ENCODE data around the gene IREB2.
A peak's percentile ranks its signal among the peaks of the same experiment; 100 is the strongest.
"Not testable (repeated sequence)": the region's sequence is repeated elsewhere in the genome, so short reads cannot be mapped to it uniquely, and the experiment has no call there.

The IREB2 gene

GRCh38 chr15:78437762-78438618 is at the start of gene IREB2:
Gene IREB2, plus strand, starts transcription at chr15:78438216. Its CDS starts 122 bp downstream, at chr15:78438338.
- DNase-seq (ENCODE audit: low read depth in 2 of 2, low spot score in 1 of 2), result peak; percentile 91 to 94

DNA sequence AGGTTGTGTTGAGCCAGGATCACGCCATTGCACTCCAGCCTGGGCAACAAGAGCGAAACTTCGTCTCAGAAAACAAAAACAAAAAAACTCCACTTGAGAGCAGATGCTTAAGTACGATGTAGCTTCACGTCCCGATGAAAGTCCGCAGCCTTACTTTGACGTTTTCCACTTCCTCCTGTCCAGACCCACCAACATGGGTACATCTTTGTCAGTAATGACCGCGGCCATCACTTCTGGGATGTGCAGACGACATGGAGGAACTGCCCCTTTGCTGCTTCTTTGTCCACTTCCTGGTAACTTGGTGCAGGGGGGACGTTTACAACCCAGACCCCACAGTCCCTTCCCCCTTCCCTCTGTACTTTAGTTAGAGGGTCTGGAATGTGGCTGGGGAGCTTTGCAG is 49.2 kb upstream of the IREB2 start:
- DNase-seq (ENCODE audit: low read depth in 2 of 2, low spot score in 1 of 2), result no peak

GRCh38 chr15:78389322-78389721 is 48.7 kb upstream of the IREB2 start:
- DNase-seq (ENCODE audit: low read depth in 2 of 2, low spot score in 1 of 2), result no peak

GRCh38 chr15:78389738-78390137 is 48.3 kb upstream of the IREB2 start:
- no peak for DNase-seq (ENCODE audit: low read depth in 2 of 2, low spot score in 1 of 2)

GRCh38 chr15:78390242-78390641 is 47.8 kb upstream of the IREB2 start:
- no peak for DNase-seq (ENCODE audit: low read depth in 2 of 2, low spot score in 1 of 2)

GRCh38 chr15:78390826-78391225 is 47.2 kb upstream of the IREB2 start:
- DNase-seq (ENCODE audit: low read depth in 2 of 2, low spot score in 1 of 2), result no peak

GRCh38 chr15:78391781-78392180 is 46.2 kb upstream of the IREB2 start:
- no peak for DNase-seq (ENCODE audit: low read depth in 2 of 2, low spot score in 1 of 2)

DNA sequence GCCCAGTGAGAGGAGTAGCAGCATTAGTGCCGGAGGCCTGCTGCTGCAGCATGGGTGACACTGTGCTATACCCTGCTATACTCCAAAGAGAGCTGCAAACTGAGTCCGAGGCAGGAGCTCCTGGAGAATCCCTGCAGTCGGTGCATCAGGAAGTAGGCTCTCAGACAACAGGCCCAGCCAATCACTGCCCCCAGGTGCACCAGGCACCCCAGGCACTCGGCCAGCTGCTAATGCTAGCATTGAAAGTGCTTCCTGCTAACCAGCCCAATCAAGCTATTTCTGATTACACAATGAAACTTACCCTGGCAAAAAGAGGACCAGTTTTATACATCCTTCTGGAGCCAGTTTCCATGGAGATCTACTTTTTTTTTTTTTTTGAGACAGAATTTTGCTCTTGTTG is 45.6 kb upstream of the IREB2 start:
- no peak for DNase-seq (ENCODE audit: low read depth in 2 of 2, low spot score in 1 of 2)

GRCh38 chr15:78393137-78393536 is 44.9 kb upstream of the IREB2 start:
- DNase-seq (ENCODE audit: low read depth in 2 of 2, low spot score in 1 of 2), result no peak

DNA sequence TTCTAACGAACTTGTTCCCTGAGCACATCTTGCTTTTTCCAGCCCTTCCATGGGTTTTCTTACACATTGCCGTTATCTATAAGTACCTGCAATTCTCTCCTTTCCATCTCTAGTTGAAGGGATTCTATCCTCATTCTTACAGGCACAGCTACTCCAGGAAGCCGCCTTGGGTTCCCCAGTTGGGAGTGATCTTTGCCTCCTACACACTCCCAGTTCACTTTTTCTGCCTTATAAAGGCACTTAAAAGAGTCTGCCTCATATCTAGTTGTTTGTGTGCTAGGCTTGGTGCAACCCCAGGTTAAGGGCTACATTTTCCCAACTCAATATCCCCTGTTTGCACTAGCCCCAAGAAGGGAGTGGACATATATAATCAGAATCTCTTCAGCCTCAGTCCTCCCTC is 44.0 kb upstream of the IREB2 start:
- DNase-seq (ENCODE audit: low read depth in 2 of 2, low spot score in 1 of 2), result no peak

GRCh38 chr15:78394981-78395616 is 42.9 kb upstream of the IREB2 start:
- DNase-seq (ENCODE audit: low read depth in 2 of 2, low spot score in 1 of 2), result no peak

DNA sequence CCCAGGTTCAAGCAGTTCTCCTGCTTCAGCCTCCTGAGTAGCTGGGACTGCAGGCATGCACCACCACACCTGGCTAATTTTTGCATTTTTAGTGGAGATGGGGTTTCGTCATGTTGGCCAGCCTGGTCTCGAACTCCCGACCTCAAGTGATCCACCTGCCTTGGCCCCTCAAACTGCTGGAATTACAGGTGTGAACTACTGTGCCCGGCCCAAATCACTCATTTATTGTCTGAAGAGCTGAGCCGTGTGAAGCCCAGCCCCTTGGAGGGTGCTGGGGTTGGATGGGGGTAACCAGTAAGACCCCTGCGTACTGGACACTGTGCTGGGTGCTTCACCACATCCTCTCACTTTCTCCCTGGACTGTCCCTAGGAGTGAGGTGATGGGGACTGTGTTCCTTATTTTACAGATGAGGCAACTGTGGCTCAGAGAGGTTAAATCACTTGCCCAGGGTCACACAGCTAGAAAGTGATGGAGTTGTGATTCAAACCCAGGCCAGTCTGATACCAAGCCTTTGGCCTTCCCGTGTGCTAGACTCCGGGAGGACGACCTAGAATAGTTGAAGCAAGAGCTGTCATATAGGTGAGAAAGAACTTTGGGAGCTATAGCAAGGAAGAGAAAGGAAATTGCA is 41.7 kb upstream of the IREB2 start:
- DNase-seq (ENCODE audit: low read depth in 2 of 2, low spot score in 1 of 2), result no peak

DNA sequence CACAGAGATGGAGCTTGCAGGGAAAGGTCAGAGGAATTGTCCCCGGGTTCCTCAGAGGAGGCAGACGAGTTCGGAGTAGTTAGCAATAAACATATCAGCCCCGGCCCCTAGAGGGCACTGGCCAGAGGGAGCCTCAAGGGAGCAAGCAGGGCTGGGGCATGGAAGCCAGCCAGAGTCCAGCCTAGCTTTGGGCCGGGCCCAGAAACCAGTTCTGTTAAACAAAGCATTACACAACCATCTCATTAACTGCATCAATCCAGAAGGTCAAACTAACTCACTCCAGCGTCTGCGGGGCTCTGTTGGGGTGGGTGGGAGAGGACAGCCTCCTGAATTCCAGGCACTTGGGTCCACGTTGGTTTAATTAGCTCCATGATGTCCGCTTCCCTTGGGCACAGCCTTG is 41.0 kb upstream of the IREB2 start:
- no peak for DNase-seq (ENCODE audit: low read depth in 2 of 2, low spot score in 1 of 2)

- DNase-seq (ENCODE audit: low read depth in 2 of 2, low spot score in 1 of 2), result no peak
These were observed 40.6 kb upstream of the IREB2 start for GRCh38 chr15:78397382-78397781.

GRCh38 chr15:78398076-78398825 is 39.8 kb upstream of the IREB2 start:
- no peak for DNase-seq (ENCODE audit: low read depth in 2 of 2, low spot score in 1 of 2)

DNA sequence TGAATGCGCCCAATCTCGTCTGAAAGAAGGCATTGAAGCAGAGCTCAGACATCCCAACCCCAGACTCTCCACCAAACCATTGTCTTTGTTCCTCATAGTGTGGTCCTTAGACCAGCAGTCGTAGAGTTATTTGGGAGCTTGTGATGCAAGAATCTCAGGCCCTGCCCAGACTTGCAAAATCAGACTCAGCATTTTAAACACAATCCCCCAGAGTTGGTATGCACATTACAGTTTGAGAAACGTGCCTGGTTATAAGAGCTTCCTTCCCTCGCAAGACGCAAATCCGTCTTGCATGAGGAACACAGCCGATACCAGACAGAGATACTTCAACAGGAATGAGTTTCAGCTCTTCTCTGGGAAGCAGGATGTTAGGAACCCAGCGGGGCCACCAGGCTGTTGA is 38.9 kb upstream of the IREB2 start:
- no peak for DNase-seq (ENCODE audit: low read depth in 2 of 2, low spot score in 1 of 2)

- DNase-seq (ENCODE audit: low read depth in 2 of 2, low spot score in 1 of 2), result no peak
These were observed 35.9 kb upstream of the IREB2 start for GRCh38 chr15:78402061-78402610.

GRCh38 chr15:78404125-78404524 is 33.9 kb upstream of the IREB2 start:
- no peak for DNase-seq (ENCODE audit: low read depth in 2 of 2, low spot score in 1 of 2)

DNA sequence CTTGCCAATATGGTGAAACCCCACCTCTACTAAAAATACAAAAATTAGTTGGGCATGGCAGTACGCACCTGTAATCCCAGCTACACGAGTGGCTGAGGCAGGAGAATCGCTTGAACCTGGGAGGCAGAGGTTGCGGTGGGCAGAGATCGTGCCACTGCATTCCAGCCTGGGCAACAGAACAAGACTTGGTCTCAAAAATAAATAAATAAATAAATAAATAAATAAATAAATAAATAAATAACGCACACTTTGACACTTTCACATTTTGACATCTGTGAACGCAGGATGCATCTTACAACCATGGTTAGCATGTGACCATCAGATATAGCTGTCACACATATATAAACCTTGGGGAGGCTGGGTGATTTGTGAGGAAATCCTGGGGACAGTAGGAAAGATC is 33.2 kb upstream of the IREB2 start:
- not testable (repeated sequence) for DNase-seq (ENCODE audit: low read depth in 2 of 2, low spot score in 1 of 2)

- DNase-seq (ENCODE audit: low read depth in 2 of 2, low spot score in 1 of 2), result no peak
These were observed 32.6 kb upstream of the IREB2 start for GRCh38 chr15:78405336-78405924.

All from stimulated activated CD8-positive, alpha-beta memory T cell treated with anti-CD3 and anti-CD28 coated beads, Interleukin-4, amount 100 ng/mL, for 4 hours (primary cell).